ENCODE measurements around the gene PRLR.

Gene PRLR

GRCh38 chr5:35160486-35161116 lies 69.7 kb downstream of the PRLR start:
- DNase-seq (ENCODE audit: low spot score) = no peak

GRCh38 chr5:35159370-35159742 lies 70.9 kb downstream of the PRLR start:
- no peak for DNase-seq (ENCODE audit: low spot score)

GRCh38 chr5:35158622-35159369 lies 71.5 kb downstream of the PRLR start:
- DNase-seq (ENCODE audit: low spot score) = no peak

- no peak for DNase-seq (ENCODE audit: low spot score)
These were observed 72.1 kb downstream of the PRLR start for GRCh38 chr5:35158204-35158603.

GRCh38 chr5:35153375-35153932 lies 76.8 kb downstream of the PRLR start:
- no peak for DNase-seq (ENCODE audit: low spot score)

GRCh38 chr5:35152733-35153132 lies 77.6 kb downstream of the PRLR start:
- DNase-seq (ENCODE audit: low spot score) = no peak

GRCh38 chr5:35151146-35151920 lies 79.0 kb downstream of the PRLR start:
- no peak for DNase-seq (ENCODE audit: low spot score)

- no peak for DNase-seq (ENCODE audit: low spot score)
These were observed 81.2 kb downstream of the PRLR start for GRCh38 chr5:35149041-35149440.

GRCh38 chr5:35146406-35146805 lies 83.9 kb downstream of the PRLR start:
- no peak for DNase-seq (ENCODE audit: low spot score)

GRCh38 chr5:35145691-35146317 lies 84.5 kb downstream of the PRLR start:
- no peak for DNase-seq (ENCODE audit: low spot score)

GRCh38 chr5:35145012-35145411 lies 85.3 kb downstream of the PRLR start:
- DNase-seq (ENCODE audit: low spot score) = no peak

GRCh38 chr5:35143841-35144240 lies 86.4 kb downstream of the PRLR start:
- no peak for DNase-seq (ENCODE audit: low spot score)

GRCh38 chr5:35141739-35142138 lies 88.5 kb downstream of the PRLR start:
- no peak for DNase-seq (ENCODE audit: low spot score)

- no peak for DNase-seq (ENCODE audit: low spot score)
These were observed 92.1 kb downstream of the PRLR start for GRCh38 chr5:35138232-35138631.

- no peak for DNase-seq (ENCODE audit: low spot score)
These were observed 93.9 kb downstream of the PRLR start for GRCh38 chr5:35136386-35136785.

GRCh38 chr5:35135239-35135700 lies 95.0 kb downstream of the PRLR start:
- no peak for DNase-seq (ENCODE audit: low spot score)

GRCh38 chr5:35134278-35135030 lies 95.8 kb downstream of the PRLR start:
- DNase-seq (ENCODE audit: low spot score) = no peak

- no peak for DNase-seq (ENCODE audit: low spot score)
These were observed 97.1 kb downstream of the PRLR start for GRCh38 chr5:35133186-35133585.

- no peak for DNase-seq (ENCODE audit: low spot score)
These were observed 98.6 kb downstream of the PRLR start for GRCh38 chr5:35131723-35132122.

GRCh38 chr5:35129921-35130485 lies 100.3 kb downstream of the PRLR start:
- DNase-seq (ENCODE audit: low spot score) = no peak

- DNase-seq (ENCODE audit: low spot score) = no peak
These were observed 101.0 kb downstream of the PRLR start for GRCh38 chr5:35129276-35129675.

Data from pons (tissue), 1 donor.